SU-DHL-6 (cell line): ENCODE results near the gene SMIM38.

Experiments
- CTCF ChIP-seq: fragments of 200-600 bp; sonication (generic); IDR thresholded peaks from one replicate; pipeline ENCODE4 v1.5.1; 2017; ENCODE audit warnings: antibody characterized with exemption, mild to moderate bottlenecking, low read length, moderate library complexity; ENCODE audit not compliant: insufficient read depth, poor library complexity, severe bottlenecking
- EZH2phosphoT487 ChIP-seq: fragments of 200-600 bp; sonication (generic), shearing (Covaris generic); conservative IDR thresholded peaks from 2 replicates; pipeline ENCODE4 v1.6.1; 2018; ENCODE audit warnings: mild to moderate bottlenecking, antibody characterized with exemption, low read length, moderate library complexity, mixed read lengths

- TF ChIP-seq CTCF: no peak
- no peak for TF ChIP-seq EZH2phosphoT487
These were observed 5.6 kb upstream of the SMIM38 start for GRCh38 chr11:69150175-69150574.
